Left lung (tissue), 10 donors: ENCODE measurements around the gene CMTM6. TPM values are rescaled to one million over a fixed set of nuclear protein-coding genes. Genes with fewer than 3 reads are reported as not detected.

Experiments used
- ATAC-seq: fragments of 200-7000 bp; cut with Tn5 transposase; one replicate; pipeline ENCODE4 v1.9.1; 2020; ENCODE audit warnings: moderate library complexity
- DNase-seq, 4 donors: peaks; one replicate each; pipeline ENCODE4 v3.0.0-alpha.2; 2013 to 2020
- H3K27ac ChIP-seq, 2 donors: fragments of 200-600 bp; sonication (generic) in 1 of 2; one replicate each; pipeline versions ENCODE4 v1.5.0 to v1.8.0; 2020 to 2021
- H3K27me3 ChIP-seq, 2 donors: fragments of 200-600 bp; sonication (generic) in 1 of 2; one replicate each; pipeline versions ENCODE4 v1.5.0 to v1.8.0; 2020 to 2021
- H3K36me3 ChIP-seq, 2 donors: fragments of 200-600 bp; sonication (generic) in 1 of 2; one replicate each; pipeline versions ENCODE4 v1.5.0 to v1.8.0; 2020 to 2021
- H3K4me1 ChIP-seq, 2 donors: fragments of 200-600 bp; one replicate each; pipeline ENCODE4 v1.8.0; 2021
- H3K4me3 ChIP-seq, 2 donors: fragments of 200-600 bp; sonication (generic) in 1 of 2; one replicate each; pipeline versions ENCODE4 v1.5.0 to v1.8.0; 2020 to 2021; ENCODE audit warnings: mild to moderate bottlenecking in 1 of 2
- H3K9me3 ChIP-seq, 2 donors: fragments of 200-600 bp; sonication (generic) in 1 of 2; one replicate each; pipeline versions ENCODE4 v1.5.0 to v1.8.0; 2020 to 2021
- intact Hi-C, 2 donors: fragments of 100-400 bp; cut with DNase I; formaldehyde crosslinking; loops; one replicate each; pipeline versions ENCODE4 v1.11.2 to v1.14.2; 2022
- polyA plus RNA-seq, 6 donors: library from polyadenylated mRNA; unstranded; fragments of 120-200 nt; gene quantifications; one replicate each; pipeline ENCODE4 v1.2.1, GENCODE V29; 2013; ENCODE audit not compliant: insufficient read length in 6 of 6
- total RNA-seq, 2 donors: library from RNA; stranded (reverse); fragmentation: NEBNext Ultra II Directional; extraction: Animal tissue kit (Norgen Biotek cat#: 25700); gene quantifications; one replicate each; pipeline ENCODE4 v1.2.1, GENCODE V29; 2021
- TF ChIP-seq, protein P1 (sequence below), 2 donors: fragments of 200-600 bp; sonication (generic) in 1 of 2; IDR thresholded peaks; one replicate each; pipeline versions ENCODE4 v1.5.0 to v1.8.0; 2021; ENCODE audit warnings: antibody characterized with exemption in 2 of 2
- donor health status: DM: no; HTN: yes; CAD: no.
- donor health status: DM: no; HTN: no; CAD: no.

The CMTM6 gene
- total and polyA plus RNA-seq, 8 donors, result 67.9 to 91.2 (median 75.0) TPM

DNA sequence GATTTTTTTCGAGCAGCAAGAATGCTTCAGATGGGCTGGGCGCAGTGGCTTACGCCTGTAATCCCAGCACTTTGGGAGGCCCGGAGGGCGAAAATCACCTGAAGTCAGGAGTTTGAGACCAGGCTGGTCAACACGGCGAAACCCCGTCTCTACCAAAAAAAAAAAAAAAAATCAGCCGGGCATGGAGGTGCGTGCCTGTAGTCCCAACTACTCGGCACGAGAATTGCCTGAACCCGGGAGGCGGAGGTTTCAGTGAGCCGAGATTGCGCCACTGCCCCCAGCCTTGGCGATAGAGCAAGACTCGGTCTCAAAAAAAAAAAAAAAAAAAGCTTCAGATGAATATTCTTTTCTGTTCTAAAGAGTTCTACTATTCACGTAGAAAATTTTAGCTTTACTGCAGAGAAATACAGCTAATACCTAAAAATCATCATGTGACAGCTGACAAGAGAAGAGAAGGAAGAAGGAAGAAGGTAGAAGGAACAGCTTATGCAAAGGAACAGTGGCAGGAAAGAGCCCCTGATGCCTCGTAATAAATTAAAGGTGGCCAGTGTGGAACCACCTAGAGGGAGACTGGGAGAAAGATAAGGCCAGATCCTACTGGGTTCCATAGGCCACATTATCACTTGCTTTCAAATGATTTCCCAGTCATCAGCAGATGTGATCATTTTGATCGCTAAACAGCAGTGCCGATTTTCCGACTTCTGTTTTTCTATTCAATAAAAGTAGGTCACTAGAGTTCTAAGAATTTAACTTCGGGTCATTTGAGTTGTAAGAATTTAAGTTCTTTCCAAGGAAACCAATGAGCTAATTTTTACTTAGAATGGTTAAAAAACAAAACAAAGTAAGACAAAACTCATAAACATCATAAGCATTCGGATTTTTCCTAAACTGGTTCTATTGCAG lies 1.5 kb downstream of the CMTM6 start:
- intact Hi-C loops, result no loop called here
- H3K9me3 ChIP-seq, result no peaks in the 10 kb centered on the region
- H3K36me3 ChIP-seq, result no peaks in the 10 kb centered on the region
- peaks cover 15 to 55% of the 10 kb centered on the region in 2 donors for H3K4me1 ChIP-seq
- H3K27ac ChIP-seq, result peak overlapping the region; percentile 94 to 100
- TF ChIP-seq, protein P1, sequence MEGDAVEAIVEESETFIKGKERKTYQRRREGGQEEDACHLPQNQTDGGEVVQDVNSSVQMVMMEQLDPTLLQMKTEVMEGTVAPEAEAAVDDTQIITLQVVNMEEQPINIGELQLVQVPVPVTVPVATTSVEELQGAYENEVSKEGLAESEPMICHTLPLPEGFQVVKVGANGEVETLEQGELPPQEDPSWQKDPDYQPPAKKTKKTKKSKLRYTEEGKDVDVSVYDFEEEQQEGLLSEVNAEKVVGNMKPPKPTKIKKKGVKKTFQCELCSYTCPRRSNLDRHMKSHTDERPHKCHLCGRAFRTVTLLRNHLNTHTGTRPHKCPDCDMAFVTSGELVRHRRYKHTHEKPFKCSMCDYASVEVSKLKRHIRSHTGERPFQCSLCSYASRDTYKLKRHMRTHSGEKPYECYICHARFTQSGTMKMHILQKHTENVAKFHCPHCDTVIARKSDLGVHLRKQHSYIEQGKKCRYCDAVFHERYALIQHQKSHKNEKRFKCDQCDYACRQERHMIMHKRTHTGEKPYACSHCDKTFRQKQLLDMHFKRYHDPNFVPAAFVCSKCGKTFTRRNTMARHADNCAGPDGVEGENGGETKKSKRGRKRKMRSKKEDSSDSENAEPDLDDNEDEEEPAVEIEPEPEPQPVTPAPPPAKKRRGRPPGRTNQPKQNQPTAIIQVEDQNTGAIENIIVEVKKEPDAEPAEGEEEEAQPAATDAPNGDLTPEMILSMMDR (IDR thresholded peaks at IDR 0.05), result no peak
- ATAC-seq (no peak), DNase-seq (peak in 2 of 4 donors; percentile 52 to 83)
- peak overlapping the region; percentile 93 to 96 for H3K4me3 ChIP-seq
- H3K27me3 ChIP-seq, result no peaks in the 10 kb centered on the region

DNA sequence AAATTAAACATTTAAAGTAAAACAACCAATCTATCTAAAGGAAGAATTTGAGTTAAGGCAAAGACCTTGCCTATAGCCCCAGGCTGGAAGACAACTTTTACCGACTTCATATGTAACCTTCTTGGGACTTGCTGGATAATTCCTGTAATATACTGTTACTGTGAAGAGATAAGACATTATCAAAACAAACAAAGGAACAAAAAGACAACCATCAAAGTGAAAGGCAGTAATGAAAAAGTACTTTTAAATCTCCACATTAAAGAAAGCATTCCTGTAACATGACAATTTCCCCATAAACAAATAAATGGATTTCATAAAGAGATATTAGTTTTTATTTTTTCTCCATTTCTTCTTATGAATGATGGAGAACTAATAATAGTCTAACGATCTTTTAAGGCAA lies 2.4 kb downstream of the CMTM6 start:
- H3K4me3 ChIP-seq, result peak overlapping the region in 1 of 2 donors; percentile 93
- no peak for ATAC-seq
- intact Hi-C loops, result no loop called here
- TF ChIP-seq, protein P1 (IDR thresholded peaks at IDR 0.05), result no peak
- DNase-seq, result no peak
- no peaks in the 10 kb centered on the region for H3K27me3 ChIP-seq
- no peaks in the 10 kb centered on the region for H3K9me3 ChIP-seq
- H3K36me3 ChIP-seq, result no peaks in the 10 kb centered on the region
- peak overlapping the region in 1 of 2 donors; percentile 100 for H3K27ac ChIP-seq
- H3K4me1 ChIP-seq, result peaks cover 15 to 63% of the 10 kb centered on the region in 2 donors

DNA sequence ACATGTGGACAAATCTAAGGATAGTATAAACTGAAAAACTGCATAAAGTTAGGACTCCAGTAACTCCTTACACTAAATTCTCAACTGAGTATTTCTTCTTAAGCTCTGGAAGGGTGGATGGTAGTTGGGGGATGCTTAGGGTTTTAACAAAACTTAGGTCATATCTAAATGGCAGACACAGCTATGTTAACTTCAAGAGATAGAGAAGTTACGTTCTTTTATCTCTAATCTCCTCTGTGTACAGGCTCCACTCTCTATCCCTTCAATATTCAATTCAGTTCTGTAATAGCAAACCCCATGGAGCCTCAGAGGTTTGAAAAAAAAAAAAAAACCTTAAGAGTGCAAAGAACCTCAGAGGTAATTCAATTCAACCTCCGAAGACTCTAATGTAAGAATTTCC lies 3.1 kb downstream of the CMTM6 start:
- Histone ChIP-seq H3K4me3 (no peak overlapping the region), H3K9me3 (no peaks in the 10 kb centered on the region), H3K36me3 (no peaks in the 10 kb centered on the region), H3K4me1 (peaks cover 16 to 70% of the 10 kb centered on the region in 2 donors), H3K27me3 (no peaks in the 10 kb centered on the region), H3K27ac (no peak overlapping the region)
- DNase-seq, result no peak
- intact Hi-C loops, result no loop called here
- TF ChIP-seq, protein P1 (IDR thresholded peaks at IDR 0.05), result no peak
- no peak for ATAC-seq

DNA sequence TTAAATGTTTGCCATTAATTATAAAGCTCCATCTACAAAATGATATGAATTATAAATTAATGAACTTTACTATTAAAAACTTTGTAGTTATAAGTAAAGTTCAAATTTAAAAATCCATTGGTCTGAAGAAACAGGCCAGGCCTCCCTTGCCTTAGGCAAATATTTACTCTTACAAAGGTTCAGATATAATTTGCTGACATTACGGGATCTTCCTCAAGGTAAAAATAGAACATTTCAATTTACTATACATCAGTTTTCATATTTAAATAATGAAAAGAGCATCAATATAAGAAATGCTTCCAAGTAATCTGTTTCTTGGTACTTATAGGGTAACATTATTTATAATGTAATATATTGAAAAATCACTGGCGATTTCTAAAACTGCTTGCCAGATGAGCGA lies 3.7 kb downstream of the CMTM6 start:
- TF ChIP-seq, protein P1 (IDR thresholded peaks at IDR 0.05), result no peak
- H3K36me3 ChIP-seq, result no peaks in the 10 kb centered on the region
- no peak overlapping the region for H3K4me3 ChIP-seq
- H3K27ac ChIP-seq, result peak overlapping the region in 1 of 2 donors; percentile 60
- no peaks in the 10 kb centered on the region for H3K9me3 ChIP-seq
- H3K27me3 ChIP-seq, result no peaks in the 10 kb centered on the region
- H3K4me1 ChIP-seq, result peaks cover 20 to 76% of the 10 kb centered on the region in 2 donors
- no peak for ATAC-seq
- DNase-seq, result no peak
- intact Hi-C loops, result no loop called here

DNA sequence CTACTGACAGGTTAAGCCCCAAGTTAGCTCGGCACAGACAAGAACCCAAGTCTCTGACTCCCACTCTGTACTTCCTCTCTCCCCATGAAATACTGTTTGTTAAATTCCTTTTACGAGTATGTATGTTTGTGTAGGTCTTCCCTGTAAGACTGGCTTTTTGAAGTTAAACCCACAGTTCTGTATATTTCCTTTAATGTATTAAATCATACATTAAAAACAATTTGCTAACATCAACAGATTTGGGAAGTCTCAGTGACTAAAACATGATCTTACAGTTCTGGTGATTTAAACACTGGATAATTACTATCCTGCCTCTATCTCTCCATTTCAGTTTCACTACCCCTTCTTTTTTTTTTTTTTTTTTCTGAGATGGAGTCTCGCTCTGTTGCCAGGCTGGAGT lies 4.4 kb downstream of the CMTM6 start:
- ATAC-seq (no peak), DNase-seq (no peak)
- Histone ChIP-seq H3K4me1 (peaks cover 20 to 81% of the 10 kb centered on the region in 2 donors), H3K4me3 (no peak overlapping the region), H3K27ac (peak overlapping the region in 1 of 2 donors; percentile 60), H3K27me3 (no peaks in the 10 kb centered on the region), H3K36me3 (no peaks in the 10 kb centered on the region), H3K9me3 (no peaks in the 10 kb centered on the region)
- intact Hi-C loops, result no loop called here
- TF ChIP-seq, protein P1 (IDR thresholded peaks at IDR 0.05), result no peak
